RWPE2 (cell line): ENCODE data around the gene SIRPD.
A peak's percentile ranks its signal among the peaks of the same experiment; 100 is the strongest.

Experiments
- ATAC-seq: fragments of 200-7000 bp; cut with Tn5 transposase; 3 replicates; pipeline ENCODE4 v1.9.1; 2021; ENCODE audit warnings: low read depth
- DNase-seq: peaks from one replicate; pipeline ENCODE4 v3.0.0-alpha.2; 2020; ENCODE audit warnings: low spot score
- H3K27ac ChIP-seq: fragments of 450-650 bp; 2 replicates; pipeline ENCODE4 v1.5.1; 2017; ENCODE audit warnings: mild to moderate bottlenecking; ENCODE audit not compliant: poor library complexity, severe bottlenecking
- H3K27me3 ChIP-seq: fragments of 250-450 bp; sonication (Bioruptor Pico); 2 replicates; pipeline ENCODE4 v1.5.1; 2021; ENCODE audit warnings: mild to moderate bottlenecking, moderate library complexity; ENCODE audit not compliant: insufficient read depth, poor library complexity, severe bottlenecking
- H3K36me3 ChIP-seq: fragments of 250-450 bp; sonication (Bioruptor Pico); 2 replicates; pipeline ENCODE4 v1.5.1; 2020; ENCODE audit warnings: low read depth, mild to moderate bottlenecking, moderate library complexity
- H3K4me1 ChIP-seq: fragments of 250-450 bp; sonication (Bioruptor Pico); 2 replicates; pipeline ENCODE4 v1.5.1; 2021; ENCODE audit warnings: mild to moderate bottlenecking, moderate library complexity; ENCODE audit not compliant: insufficient read depth, poor library complexity, severe bottlenecking
- H3K4me3 ChIP-seq: fragments of 250-450 bp; sonication (Bioruptor Pico); 2 replicates; pipeline ENCODE4 v1.5.1; 2021; ENCODE audit warnings: mild to moderate bottlenecking, moderate library complexity; ENCODE audit not compliant: severe bottlenecking
- H3K9me3 ChIP-seq: fragments of 250-450 bp; sonication (Bioruptor Pico); 2 replicates; pipeline ENCODE4 v1.5.1; 2021; ENCODE audit warnings: mild to moderate bottlenecking, moderate library complexity; ENCODE audit not compliant: severe bottlenecking
- TF ChIP-seq, protein P1 (sequence below): fragments of 450-650 bp; IDR thresholded peaks from one replicate; pipeline ENCODE4 v1.5.1; 2017; ENCODE audit warnings: mild to moderate bottlenecking, moderate library complexity; ENCODE audit not compliant: poor library complexity, severe bottlenecking

Gene SIRPD

DNA sequence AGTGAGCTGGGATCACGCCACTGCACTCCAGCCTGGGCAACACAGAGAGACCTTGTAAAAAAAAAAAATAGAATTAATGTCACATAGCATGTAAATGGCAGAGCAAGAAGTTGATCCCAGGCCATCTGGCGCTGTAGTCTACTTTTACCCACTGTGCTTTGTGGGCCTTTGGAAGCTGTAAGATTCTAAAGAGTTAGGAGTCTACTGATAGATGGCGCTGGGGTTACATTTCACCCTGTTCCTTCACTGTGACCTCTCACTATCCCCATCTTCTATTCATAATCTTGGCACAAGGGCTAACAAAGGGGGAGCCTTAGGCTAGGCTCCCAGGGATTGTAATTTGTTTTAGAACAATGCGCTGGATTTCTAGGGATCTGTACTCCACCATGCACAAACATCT lies 24.4 kb downstream of the SIRPD start:
- H3K27ac ChIP-seq = no peak overlapping the region
- H3K27me3 ChIP-seq = no peaks in the 10 kb centered on the region
- TF ChIP-seq, protein P1, sequence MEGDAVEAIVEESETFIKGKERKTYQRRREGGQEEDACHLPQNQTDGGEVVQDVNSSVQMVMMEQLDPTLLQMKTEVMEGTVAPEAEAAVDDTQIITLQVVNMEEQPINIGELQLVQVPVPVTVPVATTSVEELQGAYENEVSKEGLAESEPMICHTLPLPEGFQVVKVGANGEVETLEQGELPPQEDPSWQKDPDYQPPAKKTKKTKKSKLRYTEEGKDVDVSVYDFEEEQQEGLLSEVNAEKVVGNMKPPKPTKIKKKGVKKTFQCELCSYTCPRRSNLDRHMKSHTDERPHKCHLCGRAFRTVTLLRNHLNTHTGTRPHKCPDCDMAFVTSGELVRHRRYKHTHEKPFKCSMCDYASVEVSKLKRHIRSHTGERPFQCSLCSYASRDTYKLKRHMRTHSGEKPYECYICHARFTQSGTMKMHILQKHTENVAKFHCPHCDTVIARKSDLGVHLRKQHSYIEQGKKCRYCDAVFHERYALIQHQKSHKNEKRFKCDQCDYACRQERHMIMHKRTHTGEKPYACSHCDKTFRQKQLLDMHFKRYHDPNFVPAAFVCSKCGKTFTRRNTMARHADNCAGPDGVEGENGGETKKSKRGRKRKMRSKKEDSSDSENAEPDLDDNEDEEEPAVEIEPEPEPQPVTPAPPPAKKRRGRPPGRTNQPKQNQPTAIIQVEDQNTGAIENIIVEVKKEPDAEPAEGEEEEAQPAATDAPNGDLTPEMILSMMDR = no peak
- H3K4me1 ChIP-seq = no peaks in the 10 kb centered on the region
- H3K9me3 ChIP-seq = peaks cover 3% of the 10 kb centered on the region
- DNase-seq (no peak), ATAC-seq (0 out of 3 replicates have a peak, but pooled peaks have one; percentile 42)
- no peaks in the 10 kb centered on the region; the same call in 1 of the 2 replicates for H3K36me3 ChIP-seq
- no peak overlapping the region for H3K4me3 ChIP-seq

DNA sequence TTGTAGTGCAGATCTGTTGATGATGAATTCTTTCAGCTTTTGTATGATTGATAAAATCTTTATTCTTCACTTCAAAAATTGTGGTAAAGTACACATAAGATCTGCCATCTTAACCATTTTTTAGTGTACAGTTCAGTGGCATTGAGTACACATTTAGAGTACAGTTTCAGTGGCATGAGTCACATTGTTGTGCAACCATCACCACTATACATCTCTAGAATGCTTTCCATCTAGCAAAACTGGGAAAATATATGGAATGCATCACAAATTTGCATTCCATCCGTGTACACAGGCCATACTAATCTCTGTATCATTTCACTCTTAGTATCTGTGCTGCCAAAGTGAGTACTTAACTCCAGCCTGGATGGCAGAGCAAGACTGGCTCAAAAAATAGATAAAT lies 28.7 kb downstream of the SIRPD start:
- no peaks in the 10 kb centered on the region for H3K4me1 ChIP-seq
- TF ChIP-seq, protein P1 = no peak
- ATAC-seq (peak; percentile 72), DNase-seq (no peak)
- no peak overlapping the region for H3K4me3 ChIP-seq
- no peaks in the 10 kb centered on the region for H3K27me3 ChIP-seq
- H3K9me3 ChIP-seq = peaks cover 3% of the 10 kb centered on the region
- no peaks in the 10 kb centered on the region; the same call in 1 of the 2 replicates for H3K36me3 ChIP-seq
- no peak overlapping the region for H3K27ac ChIP-seq

DNA sequence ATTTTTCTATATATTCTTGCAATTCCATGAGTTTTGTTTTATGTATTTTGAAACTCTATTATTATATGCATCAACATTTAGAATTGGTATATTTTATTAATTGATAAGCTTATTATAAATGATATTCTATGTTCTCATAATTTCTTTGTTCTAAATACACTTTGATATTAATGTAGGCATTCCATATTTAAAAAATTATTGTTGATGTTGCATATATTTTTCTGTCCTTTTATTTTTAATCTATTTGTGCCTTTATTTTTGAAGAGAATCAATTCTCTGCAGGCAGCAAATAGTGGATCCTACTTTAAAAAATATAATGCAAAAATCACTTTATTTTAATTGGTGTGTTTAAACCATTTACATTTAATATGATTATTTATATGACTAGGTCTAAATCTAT lies 29.6 kb downstream of the SIRPD start:
- H3K4me3 ChIP-seq = no peak overlapping the region
- TF ChIP-seq, protein P1 = no peak
- H3K27me3 ChIP-seq = no peaks in the 10 kb centered on the region
- ATAC-seq (no peak), DNase-seq (no peak)
- H3K4me1 ChIP-seq = no peaks in the 10 kb centered on the region
- no peak overlapping the region for H3K27ac ChIP-seq
- peaks cover 3% of the 10 kb centered on the region for H3K9me3 ChIP-seq
- H3K36me3 ChIP-seq = no peaks in the 10 kb centered on the region; the same call in 1 of the 2 replicates

DNA sequence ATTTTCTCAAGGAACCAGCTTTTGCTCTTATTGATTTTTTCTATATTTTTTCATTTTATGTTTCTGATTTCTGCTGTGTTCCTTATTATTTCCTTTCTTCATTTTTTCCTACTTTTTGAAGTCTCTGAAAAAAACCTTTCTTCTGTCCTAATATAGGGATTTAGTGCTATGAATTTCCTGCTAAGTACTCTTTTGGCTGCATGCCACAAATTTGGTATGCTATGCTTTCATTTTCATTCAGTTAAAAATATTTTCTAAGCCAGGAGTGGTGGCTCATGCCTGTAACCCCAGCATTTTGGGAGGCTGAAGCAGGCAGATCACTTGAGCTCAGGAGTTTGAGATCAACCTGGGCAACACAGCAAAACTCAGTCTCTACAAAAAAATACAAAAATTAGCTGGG lies 30.6 kb downstream of the SIRPD start:
- Histone ChIP-seq H3K4me3 (no peak overlapping the region), H3K27me3 (no peaks in the 10 kb centered on the region), H3K4me1 (no peaks in the 10 kb centered on the region), H3K9me3 (peaks cover 3% of the 10 kb centered on the region), H3K27ac (no peak overlapping the region), H3K36me3 (no peaks in the 10 kb centered on the region; the same call in 1 of the 2 replicates)
- TF ChIP-seq, protein P1 = no peak
- DNase-seq (no peak), ATAC-seq (no peak)

DNA sequence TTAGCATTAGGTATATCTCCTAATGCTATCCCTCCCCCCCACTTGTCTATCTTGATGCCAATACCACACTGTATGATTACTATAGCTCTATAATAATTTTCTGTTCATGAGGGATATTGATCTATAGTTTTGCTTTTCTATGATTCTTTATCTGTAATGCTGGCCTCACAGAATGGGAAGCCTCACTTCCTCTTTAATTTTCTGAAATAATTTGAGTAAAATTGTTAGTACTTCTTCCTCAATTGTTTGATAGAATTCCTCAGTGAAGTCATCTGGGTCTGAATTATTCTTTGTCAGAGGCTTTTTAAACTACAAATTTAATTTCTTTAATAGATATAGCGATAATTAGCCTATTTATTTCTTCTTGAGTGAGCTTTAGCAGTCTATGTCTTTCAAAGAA lies 31.2 kb downstream of the SIRPD start:
- Histone ChIP-seq H3K9me3 (peaks cover 3% of the 10 kb centered on the region), H3K27me3 (no peaks in the 10 kb centered on the region), H3K4me1 (no peaks in the 10 kb centered on the region), H3K27ac (no peak overlapping the region), H3K4me3 (no peak overlapping the region), H3K36me3 (no peaks in the 10 kb centered on the region; the same call in 1 of the 2 replicates)
- TF ChIP-seq, protein P1 = no peak
- no peak for DNase-seq
- ATAC-seq = no peak
